Esophagus squamous epithelium (tissue), 4 donors: ENCODE results near the gene PRELID1.

Experiments used
- CTCF ChIP-seq, 6 experiments: fragments of 450-650 bp in 4 of 6; fragments of 200-600 bp in 2 of 6; sonication (generic) in 2 of 6; IDR thresholded peaks; one replicate each; pipeline ENCODE4 v1.5.1; 2016 to 2019; ENCODE audit warnings: antibody characterized with exemption in 6 of 6, mild to moderate bottlenecking in 4 of 6, moderate library complexity in 4 of 6
- POLR2A ChIP-seq, 4 donors: fragments of 450-650 bp; IDR thresholded peaks; one replicate each; pipeline ENCODE4 v1.6.1; 2017; ENCODE audit warnings: antibody characterized with exemption in 4 of 4, mild to moderate bottlenecking in 4 of 4, moderate library complexity in 3 of 4

GRCh38 chr5:177294632-177295031, 9.0 kb upstream of the PRELID1 start:
- no peak for TF ChIP-seq POLR2A (IDR thresholded peaks at IDR 0.05)
- no peak for TF ChIP-seq CTCF (IDR thresholded peaks at IDR 0.05)
